OCI-LY7 (cell line): ENCODE measurements around the gene RASL12. TPM values are rescaled to one million over a fixed set of nuclear protein-coding genes. Genes with fewer than 3 reads are reported as not detected.

Experiments used
- BruUV-seq: library from RNA; stranded (reverse); fragments of 400-500 nt; replicated peaks from 2 replicates; lab custom pipeline; 2021; lab: Mats Ljungman, UMichigan
- CTCF ChIA-PET: fragments of 300-600 bp; sonication (Branson Sonifier 250); formaldehyde crosslinking; loops from one replicate; lab custom pipeline; 2022; ENCODE audit warnings: antibody characterized with exemption; ENCODE audit not compliant: unreplicated experiment; lab: Charles Lee
- POLR2A ChIA-PET: fragments of 300-600 bp; sonication (Branson Sonifier 250); formaldehyde crosslinking; loops from one replicate; lab custom pipeline; 2022; ENCODE audit warnings: antibody characterized with exemption; lab: Charles Lee
- DNase-seq: peaks from one replicate; pipeline ENCODE4 v3.0.0-alpha.2; 2015; ENCODE audit warnings: low spot score
- H2AFZ ChIP-seq: fragments of 200-600 bp; sonication (generic), shearing (Covaris generic); 2 replicates; pipeline ENCODE4 v1.6.1; 2014; ENCODE audit warnings: mild to moderate bottlenecking, antibody characterized with exemption, low read length, moderate library complexity
- H3K27ac ChIP-seq: fragments of 200-600 bp; sonication (generic); 2 replicates; pipeline ENCODE4 v1.5.1; 2014; ENCODE audit warnings: mixed run types, low read depth, mild to moderate bottlenecking, moderate library complexity, low read length, inconsistent platforms; ENCODE audit not compliant: poor library complexity, severe bottlenecking
- H3K36me3 ChIP-seq: fragments of 200-600 bp; sonication (generic); 2 replicates; pipeline ENCODE4 v1.6.1; 2014; ENCODE audit warnings: mild to moderate bottlenecking, antibody characterized with exemption, low read length, moderate library complexity, mixed read lengths; ENCODE audit not compliant: insufficient read depth
- H3K4me1 ChIP-seq: fragments of 200-600 bp; sonication (generic); 2 replicates; pipeline ENCODE4 v1.5.1; 2014; ENCODE audit warnings: mild to moderate bottlenecking, low read length; ENCODE audit not compliant: insufficient read depth, poor library complexity, severe bottlenecking
- H3K4me2 ChIP-seq: fragments of 200-600 bp; sonication (generic); 2 replicates; pipeline ENCODE4 v1.6.1; 2014; ENCODE audit warnings: mild to moderate bottlenecking, low read length
- H3K4me3 ChIP-seq: fragments of 200-600 bp; sonication (generic); 2 replicates; pipeline ENCODE4 v1.5.1; 2014; ENCODE audit warnings: mild to moderate bottlenecking, low read depth, low read length; ENCODE audit not compliant: poor library complexity, severe bottlenecking
- H3K79me2 ChIP-seq: fragments of 200-600 bp; sonication (generic); 2 replicates; pipeline ENCODE4 v1.6.1; 2016; ENCODE audit warnings: low read depth, mild to moderate bottlenecking, low read length, moderate library complexity, mixed read lengths; ENCODE audit not compliant: insufficient read depth
- H3K9me2 ChIP-seq: fragments of 200-600 bp; sonication (generic); 2 replicates; pipeline ENCODE4 v1.6.1; 2016; ENCODE audit warnings: mild to moderate bottlenecking, low read length, mixed read lengths; ENCODE audit not compliant: insufficient read depth
- H3K9me3 ChIP-seq: fragments of 200-600 bp; sonication (generic); 2 replicates; pipeline ENCODE4 v1.6.1; 2014; ENCODE audit warnings: mild to moderate bottlenecking, mixed run types, low read length, mixed read lengths
- H4K20me1 ChIP-seq: fragments of 200-600 bp; sonication (generic); 2 replicates; pipeline ENCODE4 v1.6.1; 2014; ENCODE audit warnings: mild to moderate bottlenecking, antibody characterized with exemption, low read length, moderate library complexity, mixed read lengths; ENCODE audit not compliant: insufficient read depth
- EZH2phosphoT487 ChIP-seq: fragments of 200-600 bp; sonication (generic); IDR thresholded peaks from 2 replicates; pipeline ENCODE4 v1.6.1; 2018; ENCODE audit warnings: low read depth, borderline replicate concordance, mild to moderate bottlenecking, mixed run types, antibody characterized with exemption, low read length, moderate library complexity, mixed read lengths
- intact Hi-C: fragments of 100-400 bp; cut with micrococcal nuclease; formaldehyde crosslinking; loops from one replicate; pipeline ENCODE4 v1.10.0; 2022; ENCODE audit not compliant: unreplicated experiment
- total RNA-seq, 2 experiments: library from RNA; depleted of rRNA in 1 of 2; stranded (reverse); fragments of >200 nt in 1 of 2; shearing (Covaris generic) in 1 of 2; gene quantifications; 2 replicates each; pipeline ENCODE4 v1.2.3, GENCODE V29; 2014 to 2022
- TF ChIP-seq, protein P1 (sequence below): fragments of 200-600 bp; sonication (generic); conservative IDR thresholded peaks from 2 replicates; pipeline ENCODE4 v1.5.1; 2014; ENCODE audit warnings: mild to moderate bottlenecking, antibody characterized with exemption, low read length, moderate library complexity, mixed read lengths

Gene RASL12
- total RNA-seq, 2 experiments from 2014 or later = not detected

- ChIA-PET CTCF (no interaction called here), POLR2A (no interaction called here)
- intact Hi-C loops = no loop called here
- Histone ChIP-seq H3K4me3 (no peak overlapping the region), H3K36me3 (no peaks in the 10 kb centered on the region), H3K9me3 (no peaks in the 10 kb centered on the region), H2AFZ (no peak overlapping the region), H4K20me1 (no peaks in the 10 kb centered on the region), H3K4me2 (no peak overlapping the region), H3K79me2 (no peaks in the 10 kb centered on the region), H3K4me1 (peaks cover 5% of the 10 kb centered on the region), H3K9me2 (no peaks in the 10 kb centered on the region), H3K27ac (no peak overlapping the region)
- no peak for DNase-seq
- TF ChIP-seq, protein P1, sequence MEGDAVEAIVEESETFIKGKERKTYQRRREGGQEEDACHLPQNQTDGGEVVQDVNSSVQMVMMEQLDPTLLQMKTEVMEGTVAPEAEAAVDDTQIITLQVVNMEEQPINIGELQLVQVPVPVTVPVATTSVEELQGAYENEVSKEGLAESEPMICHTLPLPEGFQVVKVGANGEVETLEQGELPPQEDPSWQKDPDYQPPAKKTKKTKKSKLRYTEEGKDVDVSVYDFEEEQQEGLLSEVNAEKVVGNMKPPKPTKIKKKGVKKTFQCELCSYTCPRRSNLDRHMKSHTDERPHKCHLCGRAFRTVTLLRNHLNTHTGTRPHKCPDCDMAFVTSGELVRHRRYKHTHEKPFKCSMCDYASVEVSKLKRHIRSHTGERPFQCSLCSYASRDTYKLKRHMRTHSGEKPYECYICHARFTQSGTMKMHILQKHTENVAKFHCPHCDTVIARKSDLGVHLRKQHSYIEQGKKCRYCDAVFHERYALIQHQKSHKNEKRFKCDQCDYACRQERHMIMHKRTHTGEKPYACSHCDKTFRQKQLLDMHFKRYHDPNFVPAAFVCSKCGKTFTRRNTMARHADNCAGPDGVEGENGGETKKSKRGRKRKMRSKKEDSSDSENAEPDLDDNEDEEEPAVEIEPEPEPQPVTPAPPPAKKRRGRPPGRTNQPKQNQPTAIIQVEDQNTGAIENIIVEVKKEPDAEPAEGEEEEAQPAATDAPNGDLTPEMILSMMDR = no peak
- TF ChIP-seq EZH2phosphoT487 = no peak
- no TSS peak for BruUV-seq
Measured at GRCh38 chr15:65069179-65069578, 1.4 kb upstream of the RASL12 start.

DNA sequence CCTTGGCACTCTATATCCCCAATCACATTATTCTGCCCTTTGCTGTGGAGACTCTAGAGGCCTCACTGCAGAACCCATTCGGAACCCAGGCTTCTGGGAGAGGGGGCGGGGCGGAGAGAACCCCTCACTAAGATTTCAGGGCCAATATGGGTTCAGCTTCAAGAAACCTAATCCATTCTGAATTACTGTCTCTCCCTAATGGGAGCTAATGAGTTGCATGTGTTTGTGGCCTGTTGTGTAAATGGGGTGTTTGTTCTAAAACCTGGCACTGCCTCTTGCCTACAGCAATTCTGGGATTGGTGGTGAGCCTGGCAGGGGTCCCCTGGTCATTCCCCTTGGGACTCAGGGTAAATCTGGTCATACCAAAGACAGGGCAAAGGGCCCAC is 605 bp upstream of the RASL12 start:
- BruUV-seq = no TSS peak
- Histone ChIP-seq H4K20me1 (no peaks in the 10 kb centered on the region), H3K9me2 (no peaks in the 10 kb centered on the region), H3K4me3 (no peak overlapping the region), H3K36me3 (no peaks in the 10 kb centered on the region), H2AFZ (no peak overlapping the region), H3K4me2 (no peak overlapping the region), H3K27ac (no peak overlapping the region), H3K79me2 (no peaks in the 10 kb centered on the region), H3K4me1 (peaks cover 5% of the 10 kb centered on the region), H3K9me3 (no peaks in the 10 kb centered on the region)
- TF ChIP-seq, protein P1 = no peak
- TF ChIP-seq EZH2phosphoT487 = no peak
- DNase-seq = no peak
- POLR2A ChIA-PET = no interaction called here
- intact Hi-C loops = no loop called here
- CTCF ChIA-PET = interaction anchor here (0.6 to 0.7 kb wide), 2 partner anchors 13 to 70 kb away, joined by 3 to 4 read pairs; no protein-coding TSS in a partner anchor

- Histone ChIP-seq H3K4me1 (peaks cover 5% of the 10 kb centered on the region), H2AFZ (no peak overlapping the region), H3K79me2 (no peaks in the 10 kb centered on the region), H3K4me3 (no peak overlapping the region), H3K9me3 (no peaks in the 10 kb centered on the region), H3K4me2 (no peak overlapping the region), H4K20me1 (no peaks in the 10 kb centered on the region), H3K36me3 (no peaks in the 10 kb centered on the region), H3K9me2 (no peaks in the 10 kb centered on the region), H3K27ac (no peak overlapping the region)
- CTCF ChIA-PET = no interaction called here
- BruUV-seq = no TSS peak
- intact Hi-C loops = no loop called here
- POLR2A ChIA-PET = no interaction called here
- TF ChIP-seq EZH2phosphoT487 = no peak
- TF ChIP-seq, protein P1 = no peak
- no peak for DNase-seq
Measured at GRCh38 chr15:65067317-65067644, 510 bp downstream of the RASL12 start.
